AML-193 (cell line): ENCODE measurements around the gene FYN.

Experiments
- DNase-seq, 2 experiments: peaks; one replicate each; lab custom pipeline; 2025; lab: John Stamatoyannopoulos, UW

FYN gene

GRCh38 chr6:111831408-111831807 lies 41.8 kb downstream of the FYN start:
- DNase-seq = no peak

GRCh38 chr6:111829998-111830397 lies 43.3 kb downstream of the FYN start:
- DNase-seq = no peak

GRCh38 chr6:111829581-111829980 lies 43.7 kb downstream of the FYN start:
- no peak for DNase-seq

- DNase-seq = no peak
Observed at GRCh38 chr6:111828809-111829208, 44.4 kb downstream of the FYN start.

GRCh38 chr6:111825439-111826086 lies 47.7 kb downstream of the FYN start:
- no peak for DNase-seq

- no peak for DNase-seq
Observed at GRCh38 chr6:111824608-111825337, 48.5 kb downstream of the FYN start.

DNA sequence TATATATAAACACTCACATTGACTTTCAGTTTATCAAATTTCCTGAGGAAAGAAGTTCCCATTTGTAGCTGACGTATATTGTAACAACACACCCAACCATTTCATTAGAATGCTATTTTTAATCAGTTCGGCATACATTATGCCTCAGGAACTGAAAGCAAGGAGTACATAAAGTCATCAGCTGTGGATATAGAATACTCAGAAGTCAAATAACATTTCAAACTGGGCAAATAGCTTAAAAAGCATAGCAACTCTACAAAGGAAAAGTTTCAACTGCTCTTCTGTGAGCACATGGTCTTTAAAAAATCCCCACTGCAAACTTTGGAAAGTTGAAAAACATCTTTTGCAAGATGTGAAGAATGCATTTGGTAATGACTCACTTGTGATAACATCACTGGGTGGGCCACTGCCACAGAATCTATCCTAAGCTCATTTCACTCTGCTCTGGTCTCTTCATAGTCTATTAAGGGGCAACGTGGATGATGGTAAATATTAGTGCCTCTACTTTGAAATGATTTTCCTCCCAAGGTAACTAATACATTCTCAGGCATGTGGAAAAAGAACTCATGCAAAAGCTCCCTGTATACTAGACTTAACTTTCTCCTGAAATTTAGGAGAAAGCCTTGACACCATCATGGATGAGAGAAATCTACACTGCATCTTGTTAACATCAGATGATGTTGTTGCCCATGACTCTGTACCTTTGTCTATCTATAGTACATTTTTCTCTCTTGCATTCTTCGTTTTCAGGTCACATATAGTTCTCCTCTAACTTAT lies 49.2 kb downstream of the FYN start:
- no peak for DNase-seq

DNA sequence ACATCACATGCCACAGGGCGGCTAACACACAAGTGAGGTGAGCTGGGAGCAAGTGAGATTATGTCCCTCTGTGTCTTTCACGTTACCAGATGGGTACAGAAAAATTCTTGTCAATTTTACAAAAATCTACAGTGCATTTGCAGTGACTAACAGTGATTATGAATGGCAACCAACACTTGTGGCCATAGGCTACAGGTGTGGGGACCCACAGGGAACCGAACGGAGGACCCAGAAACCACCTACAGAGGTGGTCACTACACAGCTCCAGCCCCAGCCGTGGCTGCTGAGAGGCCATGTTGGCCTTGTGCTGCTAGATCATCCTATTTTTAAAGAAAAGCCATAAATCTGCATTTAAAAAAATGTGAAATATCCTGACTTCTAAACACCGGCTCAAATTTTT lies 50.2 kb downstream of the FYN start:
- DNase-seq = no peak

GRCh38 chr6:111819458-111819857 lies 53.8 kb downstream of the FYN start:
- no peak for DNase-seq

- DNase-seq = no peak
Observed at GRCh38 chr6:111818539-111819226, 54.6 kb downstream of the FYN start.

- no peak for DNase-seq
Observed at GRCh38 chr6:111817451-111818120, 55.7 kb downstream of the FYN start.

GRCh38 chr6:111813677-111814310 lies 59.5 kb downstream of the FYN start:
- DNase-seq = no peak

DNA sequence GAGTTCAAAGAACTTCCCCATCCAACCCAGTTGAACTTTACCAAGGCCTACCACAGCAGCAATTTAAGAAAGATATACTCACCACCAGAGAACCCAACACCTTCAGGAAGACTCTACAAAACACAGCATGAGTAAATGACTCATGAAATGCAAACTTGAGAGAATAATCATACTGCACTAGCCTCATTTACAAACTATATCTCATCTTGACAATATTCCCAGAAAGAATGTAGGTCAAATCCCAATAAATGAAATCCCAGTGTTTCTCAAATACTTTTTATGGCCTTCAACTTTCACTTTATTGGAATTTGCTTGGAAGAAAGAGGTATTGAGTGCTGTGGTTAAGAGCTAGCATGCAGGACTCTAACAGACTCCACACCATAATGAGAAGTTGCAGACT lies 60.0 kb downstream of the FYN start:
- no peak for DNase-seq

- DNase-seq = no peak
Observed at GRCh38 chr6:111812060-111813038, 60.9 kb downstream of the FYN start.

- no peak for DNase-seq
Observed at GRCh38 chr6:111810294-111811131, 62.7 kb downstream of the FYN start.

DNA sequence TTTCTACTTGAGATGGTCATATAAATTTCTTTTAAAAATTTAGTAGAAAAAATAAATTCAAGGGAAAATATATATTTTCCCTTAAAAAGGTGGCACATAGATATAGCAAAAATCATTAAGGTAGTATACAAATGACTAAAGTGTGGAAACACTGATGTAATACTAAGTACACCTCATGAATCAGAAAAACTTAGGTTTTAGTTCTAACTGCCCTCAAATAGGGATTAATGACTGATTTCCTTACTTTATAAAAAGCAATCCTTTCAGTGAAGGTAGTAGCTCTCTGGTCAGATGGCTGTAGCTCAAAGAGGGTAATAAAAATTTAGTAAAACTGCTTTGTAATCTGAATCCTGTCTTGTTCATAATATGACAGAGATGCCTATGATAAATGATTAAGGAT lies 63.5 kb downstream of the FYN start:
- no peak for DNase-seq

GRCh38 chr6:111809264-111809663 lies 64.0 kb downstream of the FYN start:
- DNase-seq = no peak

- DNase-seq = no peak
Observed at GRCh38 chr6:111808493-111808892, 64.8 kb downstream of the FYN start.
